Amniotic stem cell (primary cell): ENCODE results near the gene RNF148.
"Not testable (repeated sequence)": the region's sequence is repeated elsewhere in the genome, so short reads cannot be mapped to it uniquely, and the experiment has no call there.

Source experiments
- DNase-seq: peaks from one replicate; lab custom pipeline; 2025; lab: John Stamatoyannopoulos, UW

Gene RNF148

GRCh38 chr7:122689346-122690109 lies 13.2 kb downstream of the RNF148 start:
- DNase-seq: no peak

GRCh38 chr7:122688400-122688998 lies 14.2 kb downstream of the RNF148 start:
- DNase-seq: no peak

DNA sequence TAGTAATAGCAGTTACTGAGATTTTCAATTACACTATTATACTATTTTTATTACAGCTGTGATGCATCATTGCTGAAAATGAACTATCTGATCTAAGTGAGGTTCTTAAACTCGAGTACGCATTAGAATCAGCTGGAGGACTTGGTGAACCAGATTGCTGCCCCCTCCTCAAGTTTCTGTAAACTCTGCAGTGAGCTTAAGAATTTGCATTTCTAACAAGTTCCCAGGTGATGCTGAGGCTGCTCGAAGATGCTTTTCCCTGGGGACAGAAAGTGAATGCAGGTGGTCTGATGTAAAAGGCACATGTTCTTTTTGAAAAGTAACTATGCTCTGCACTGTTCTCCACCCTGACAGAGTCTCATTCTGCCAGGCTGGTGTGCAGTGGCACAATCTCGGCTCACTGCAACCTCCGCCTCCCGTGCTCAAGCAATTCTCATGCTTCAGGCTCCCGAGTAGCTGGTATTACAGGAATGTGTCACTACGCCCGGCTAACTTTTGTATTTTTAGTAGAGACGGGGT lies 16.3 kb downstream of the RNF148 start:
- DNase-seq: no peak

DNA sequence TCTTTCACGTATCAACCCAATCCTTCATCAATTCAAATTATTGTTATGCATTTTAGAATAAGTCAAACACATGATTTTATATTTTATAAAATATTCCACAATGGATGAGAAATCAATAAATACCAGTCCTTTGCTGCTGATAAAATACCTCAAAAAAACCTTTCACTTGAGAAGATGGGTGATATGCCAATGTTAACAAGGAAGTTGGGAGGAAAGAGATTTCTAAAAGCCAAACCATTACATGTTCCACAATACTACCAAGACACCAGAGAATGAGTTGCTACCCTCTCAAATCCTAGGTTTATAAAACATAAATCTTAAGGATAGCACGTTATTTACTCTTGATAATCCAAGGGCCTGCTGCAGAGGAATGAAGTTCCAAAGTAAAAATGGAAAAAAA lies 18.2 kb downstream of the RNF148 start:
- DNase-seq: no peak

DNA sequence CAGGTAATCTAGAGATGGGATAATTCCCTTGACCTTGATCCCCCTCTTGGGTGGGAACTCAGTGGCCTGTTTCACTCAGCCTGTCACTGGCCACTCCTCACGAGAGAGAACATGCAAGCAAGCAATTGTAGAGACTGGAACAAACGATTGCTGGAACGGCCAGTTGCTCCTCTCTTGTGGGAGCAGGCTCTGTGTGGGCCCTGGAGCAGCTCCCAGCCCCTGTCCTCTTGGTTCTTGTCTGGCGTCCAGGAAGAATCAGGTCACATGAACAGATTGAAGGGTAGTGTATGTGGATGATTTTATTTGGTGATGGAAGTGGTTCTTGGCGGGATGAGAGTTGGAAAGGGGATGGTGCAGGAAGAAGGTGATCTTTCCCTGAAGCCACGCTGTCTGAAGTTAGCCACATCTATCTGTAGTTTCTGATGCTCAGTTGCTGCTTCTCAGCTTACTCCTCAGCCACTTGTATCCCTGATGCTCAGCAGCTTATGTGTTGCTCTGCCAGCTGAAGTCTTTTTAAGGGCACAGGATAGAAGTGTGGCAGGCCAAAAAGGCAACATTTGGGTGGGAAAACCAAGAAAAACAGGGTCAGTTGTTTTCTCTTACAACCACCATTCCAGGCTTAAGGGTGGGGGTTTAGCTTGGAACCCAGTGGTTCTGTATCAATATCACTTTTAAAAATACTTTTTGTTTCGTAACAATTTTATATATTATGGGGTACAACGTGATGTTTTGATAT lies 19.7 kb downstream of the RNF148 start:
- DNase-seq: no peak

GRCh38 chr7:122681186-122681585 lies 21.5 kb downstream of the RNF148 start:
- DNase-seq: not testable (repeated sequence)

GRCh38 chr7:122679813-122680212 lies 22.9 kb downstream of the RNF148 start:
- no peak for DNase-seq

- DNase-seq: not testable (repeated sequence)
Observed at GRCh38 chr7:122679269-122679709, 23.4 kb downstream of the RNF148 start.

DNA sequence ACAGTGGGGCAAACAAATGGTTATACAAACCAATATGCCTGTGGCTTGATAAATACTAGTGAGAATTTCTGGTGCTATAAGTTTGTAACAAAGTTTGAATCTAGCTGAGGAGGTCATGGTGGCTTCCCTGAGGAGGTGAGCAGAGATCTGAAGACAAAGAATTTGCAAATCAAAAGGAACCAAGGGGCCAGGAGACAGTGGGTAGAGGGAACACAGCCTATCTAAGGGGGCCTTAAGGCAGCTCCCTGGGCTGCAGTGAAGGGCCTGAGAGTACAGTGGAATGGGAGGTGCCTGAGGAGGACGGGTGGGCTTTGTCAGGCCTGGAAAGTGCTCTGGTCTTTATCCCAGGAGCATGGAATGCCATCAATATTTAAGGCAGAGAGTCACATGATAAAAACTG lies 25.6 kb downstream of the RNF148 start:
- no peak for DNase-seq

- DNase-seq: no peak
Observed at GRCh38 chr7:122676466-122676865, 26.3 kb downstream of the RNF148 start.

GRCh38 chr7:122675621-122676020 lies 27.1 kb downstream of the RNF148 start:
- DNase-seq: no peak

DNA sequence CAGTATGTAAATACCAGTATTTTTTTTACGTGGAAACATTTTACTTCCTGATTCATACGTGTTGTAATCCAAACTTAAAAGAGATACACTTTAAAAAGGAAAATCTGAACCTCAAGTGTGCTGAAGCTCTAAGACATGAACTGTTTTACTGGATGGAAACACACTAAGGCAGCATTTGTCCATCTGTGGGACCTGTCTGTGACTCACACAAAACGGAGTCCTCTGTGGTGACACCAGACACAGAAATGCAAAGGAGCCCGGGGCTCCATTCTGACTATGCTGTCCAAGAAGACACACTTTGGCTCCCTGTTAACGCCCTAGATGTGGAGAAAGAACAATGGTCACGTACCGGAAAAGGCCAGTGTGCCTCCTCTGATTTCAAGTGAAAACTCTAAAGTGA lies 27.7 kb downstream of the RNF148 start:
- no peak for DNase-seq

GRCh38 chr7:122674502-122674901 lies 28.2 kb downstream of the RNF148 start:
- DNase-seq: peak; percentile 24

DNA sequence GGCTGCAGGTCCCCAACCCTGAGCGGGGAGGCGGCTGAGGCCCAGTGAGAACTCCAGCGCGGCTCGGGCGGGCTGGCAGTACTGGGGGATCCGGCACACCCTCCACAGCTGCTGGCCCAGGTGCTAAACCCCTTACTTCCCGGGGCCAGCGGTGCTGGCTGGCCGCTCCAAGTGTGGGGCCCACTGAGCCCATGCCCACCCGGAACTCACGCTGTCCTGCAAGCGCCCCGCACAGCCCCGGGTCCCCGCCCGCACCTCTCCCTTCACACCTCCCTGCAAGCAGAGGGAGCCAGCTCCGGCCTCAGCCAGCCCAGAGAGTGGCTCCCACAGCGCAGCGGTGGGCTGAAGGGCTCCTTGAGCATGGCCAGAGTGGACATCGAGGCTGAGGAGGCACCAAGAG lies 28.8 kb downstream of the RNF148 start:
- no peak for DNase-seq

DNA sequence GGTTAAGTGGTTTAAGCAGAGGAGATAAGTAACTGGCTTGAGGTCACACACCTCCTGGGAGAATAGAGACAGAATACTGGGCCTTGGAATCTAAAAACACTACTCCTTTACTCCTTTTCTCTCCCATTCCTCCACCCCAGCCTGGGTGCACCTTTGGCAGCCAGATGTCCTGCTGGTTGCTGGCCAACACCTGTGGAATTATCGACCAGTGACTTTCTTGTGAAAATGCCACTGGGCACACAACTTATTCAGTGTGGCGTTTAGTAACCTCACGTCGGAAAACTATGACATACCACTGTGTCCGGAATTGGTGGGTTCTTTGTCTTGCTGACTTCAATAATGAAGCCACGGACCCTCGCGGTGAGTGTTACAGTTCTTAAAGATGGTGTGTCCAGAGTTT lies 30.2 kb downstream of the RNF148 start:
- no peak for DNase-seq

- DNase-seq: no peak
Observed at GRCh38 chr7:122663733-122664132, 39.0 kb downstream of the RNF148 start.

- DNase-seq: no peak
Observed at GRCh38 chr7:122658856-122659255, 43.9 kb downstream of the RNF148 start.

DNA sequence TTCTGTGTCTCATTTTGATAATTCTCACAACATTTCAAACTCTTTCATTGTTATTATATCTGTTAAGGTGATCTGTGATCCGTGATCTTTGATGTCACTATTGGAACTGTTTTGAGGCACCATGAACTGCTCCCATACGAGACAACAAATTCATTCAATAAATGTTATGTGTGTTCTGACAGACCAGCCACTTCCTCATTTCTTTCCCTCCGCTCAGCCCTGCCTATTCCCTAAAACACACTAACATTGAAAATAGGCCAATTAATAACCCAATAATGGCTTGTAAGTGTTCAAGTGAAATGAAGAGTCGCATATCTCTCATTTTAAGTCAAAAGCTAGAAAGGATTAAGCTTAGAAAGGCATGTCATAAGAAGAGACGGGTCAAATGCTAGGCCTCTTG lies 49.0 kb downstream of the RNF148 start:
- DNase-seq: no peak

- no peak for DNase-seq
Observed at GRCh38 chr7:122652876-122653275, 49.8 kb downstream of the RNF148 start.
